K562 (cell line): ENCODE data around the gene AQP5. TPM values are rescaled to one million over a fixed set of nuclear protein-coding genes. Genes with fewer than 3 reads are reported as not detected.

ENCODE experiments used
- CHD2 ChIP-seq: IDR thresholded peaks from 2 replicates; pipeline ENCODE4 v1.6.1; 2011; ENCODE audit warnings: low read depth, low read length
- DPF2 ChIP-seq: fragments of 450-650 bp; IDR thresholded peaks from 2 replicates; pipeline ENCODE4 v1.6.1; 2016
- NFIC ChIP-seq: fragments of 450-650 bp; IDR thresholded peaks from 2 replicates; pipeline ENCODE4 v1.6.1; 2017; ENCODE audit warnings: mild to moderate bottlenecking, inconsistent platforms
- RCOR1 ChIP-seq, 2 experiments: IDR thresholded peaks; 2 replicates each; pipeline ENCODE4 v1.6.1; 2012; ENCODE audit warnings: low read depth in 2 of 2, low read length in 2 of 2, borderline replicate concordance in 1 of 2, improper control_type of control experiment in 1 of 2
- SMARCE1 ChIP-seq: fragments of 450-650 bp; IDR thresholded peaks from 2 replicates; pipeline ENCODE4 v1.7.1; 2016; ENCODE audit warnings: mild to moderate bottlenecking
- TAL1 ChIP-seq: fragments of 450-650 bp; IDR thresholded peaks from 2 replicates; pipeline ENCODE4 v1.6.1; 2016; ENCODE audit warnings: mild to moderate bottlenecking
- TEAD4 ChIP-seq, 2 experiments: sonication (generic) in 1 of 2; formaldehyde crosslinking in 1 of 2; IDR thresholded peaks; 2 replicates each; pipeline versions ENCODE4 v1.6.1 to v1.8.0; 2012 to 2022; ENCODE audit warnings: borderline replicate concordance in 1 of 2, inconsistent platforms in 1 of 2, low read length in 1 of 2, mild to moderate bottlenecking in 1 of 2, missing genetic modification reagents in 1 of 2
- polyA plus RNA-seq, 8 experiments: library from polyadenylated mRNA; depleted of rRNA in 4 of 8; stranded (reverse) in 5 of 8; unstranded in 3 of 8; fragments of >200 nt; fragmentation: Nextera tagmentation in 2 of 8; fragmentation: Illumina TruSeq in 1 of 8; extraction: Ambion mirVana in 2 of 8; extraction: Trizol in 1 of 8; gene quantifications; 2 replicates each; pipeline versions ENCODE4 v1.2.1 to v1.2.3, GENCODE V29; 2011 to 2014; ENCODE audit warnings: inconsistent platforms in 1 of 8, missing spikeins in 1 of 8
- total RNA-seq, 7 experiments: library from RNA; depleted of rRNA in 6 of 7; stranded (reverse); fragments of >200 nt in 6 of 7; fragmentation: Illumina TruSeq in 2 of 7; extraction: Trizol in 2 of 7; gene quantifications; 2 replicates each; pipeline versions ENCODE4 v1.2.1 to v1.2.3, GENCODE V29; 2011 to 2021; ENCODE audit warnings: low replicate concordance in 1 of 7
- TF ChIP-seq, protein P1 (sequence below), 2 experiments: IDR thresholded peaks in 1 of 2; conservative IDR thresholded peaks in 1 of 2; 2 replicates each; pipeline ENCODE4 v1.6.1; 2016; ENCODE audit warnings: low read depth in 2 of 2, mild to moderate bottlenecking in 1 of 2, missing compliant biosample characterization in 1 of 2, missing genetic modification characterization in 1 of 2, moderate library complexity in 1 of 2

Gene AQP5
- total and polyA plus RNA-seq, 9 of the 15 experiments (the other 6 are each of a cell fraction or from before 2014, with no cell fraction given) = not detected

DNA sequence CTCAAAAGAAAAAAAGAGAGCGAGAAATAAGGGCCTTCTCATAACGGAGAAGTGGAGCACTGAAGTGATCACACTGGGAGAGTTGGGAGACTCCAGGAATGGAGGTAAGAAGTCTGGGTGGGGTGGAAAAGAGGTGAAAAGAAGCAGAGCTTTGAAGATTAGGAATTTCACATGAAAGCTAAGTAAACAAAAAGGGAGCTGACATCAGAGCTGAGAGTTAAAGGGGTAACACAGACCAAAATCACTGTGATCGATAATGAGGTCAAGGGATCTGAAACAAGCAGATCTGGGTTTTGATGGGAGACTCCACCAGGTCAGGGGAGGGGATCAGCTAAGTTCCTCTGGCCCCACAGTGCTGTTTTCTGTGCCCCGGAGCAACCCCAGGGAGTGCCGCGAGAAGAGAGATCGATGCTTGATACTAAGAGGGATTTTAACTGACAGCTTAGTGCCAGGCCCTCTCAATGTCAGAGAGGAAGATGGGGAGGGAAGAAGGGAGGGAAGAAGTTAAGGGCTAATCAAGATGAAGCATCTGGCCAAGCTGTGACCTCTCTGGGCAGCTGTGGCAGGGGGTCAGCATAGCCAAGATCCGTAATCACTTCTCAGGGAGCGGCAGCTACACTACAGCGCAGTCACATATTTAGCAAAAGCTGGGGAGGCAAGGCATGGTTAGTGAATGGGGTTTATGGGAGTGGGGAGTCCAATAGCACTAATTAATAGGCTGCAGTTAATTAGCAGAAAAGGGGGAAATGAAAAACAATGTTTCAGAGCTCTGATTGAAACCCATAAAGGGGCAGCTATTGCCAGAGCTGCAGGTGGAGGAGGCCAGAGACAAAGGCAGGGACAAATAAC lies 19.1 kb downstream of the AQP5 start (continued):
- TF ChIP-seq TEAD4 (IDR thresholded peaks at IDR 0.05; ENCODE audit: low read length) = peak; percentile 72; the same call in 1 of the 2 replicates
- no peak for TF ChIP-seq TEAD4 (CRISPR knock-in tag; IDR thresholded peaks at IDR 0.05; ENCODE audit: borderline replicate concordance)
- TF ChIP-seq NFIC = peak; percentile 11; the same call in 1 of the 2 replicates
- TF ChIP-seq DPF2 = 0 out of 2 replicates have a peak, but pooled peaks have one; percentile 15
- TF ChIP-seq SMARCE1 = peak; percentile 59; the same call in 1 of the 2 replicates
- TF ChIP-seq CHD2 = peak; percentile 78
- TF ChIP-seq, protein P1, sequence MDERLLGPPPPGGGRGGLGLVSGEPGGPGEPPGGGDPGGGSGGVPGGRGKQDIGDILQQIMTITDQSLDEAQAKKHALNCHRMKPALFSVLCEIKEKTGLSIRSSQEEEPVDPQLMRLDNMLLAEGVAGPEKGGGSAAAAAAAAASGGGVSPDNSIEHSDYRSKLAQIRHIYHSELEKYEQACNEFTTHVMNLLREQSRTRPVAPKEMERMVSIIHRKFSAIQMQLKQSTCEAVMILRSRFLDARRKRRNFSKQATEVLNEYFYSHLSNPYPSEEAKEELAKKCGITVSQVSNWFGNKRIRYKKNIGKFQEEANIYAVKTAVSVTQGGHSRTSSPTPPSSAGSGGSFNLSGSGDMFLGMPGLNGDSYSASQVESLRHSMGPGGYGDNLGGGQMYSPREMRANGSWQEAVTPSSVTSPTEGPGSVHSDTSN (CRISPR knock-in tag; IDR thresholded peaks at IDR 0.05; ENCODE audit: low read depth) = no peak
- TF ChIP-seq, protein P1 (tag; conservative IDR thresholded peaks at IDR 0.05; ENCODE audit: low read depth) = peak; percentile 42; the same call in 1 of the 2 replicates
- peak in 1 of 2 experiments; percentile 54; a peak in 1 of 4 replicates for TF ChIP-seq RCOR1 (IDR thresholded peaks at IDR 0.05; ENCODE audit: borderline replicate concordance in 1 of 2, low read depth in 2 of 2, low read length in 2 of 2)
- TF ChIP-seq TAL1 = peak; percentile 28
- TF ChIP-seq, all 486 proteins: peak for 16
